CD4-positive, alpha-beta T cell treated with Interleukin-15 for 1 hour (primary cell): ENCODE results near the gene VCPKMT.
A peak's percentile ranks its signal among the peaks of the same experiment; 100 is the strongest.
"Not testable (repeated sequence)": the region's sequence is repeated elsewhere in the genome, so short reads cannot be mapped to it uniquely, and the experiment has no call there.

Experiments used
- DNase-seq: peaks from one replicate; pipeline ENCODE4 v3.0.0-alpha.2; 2020

The VCPKMT gene

DNA sequence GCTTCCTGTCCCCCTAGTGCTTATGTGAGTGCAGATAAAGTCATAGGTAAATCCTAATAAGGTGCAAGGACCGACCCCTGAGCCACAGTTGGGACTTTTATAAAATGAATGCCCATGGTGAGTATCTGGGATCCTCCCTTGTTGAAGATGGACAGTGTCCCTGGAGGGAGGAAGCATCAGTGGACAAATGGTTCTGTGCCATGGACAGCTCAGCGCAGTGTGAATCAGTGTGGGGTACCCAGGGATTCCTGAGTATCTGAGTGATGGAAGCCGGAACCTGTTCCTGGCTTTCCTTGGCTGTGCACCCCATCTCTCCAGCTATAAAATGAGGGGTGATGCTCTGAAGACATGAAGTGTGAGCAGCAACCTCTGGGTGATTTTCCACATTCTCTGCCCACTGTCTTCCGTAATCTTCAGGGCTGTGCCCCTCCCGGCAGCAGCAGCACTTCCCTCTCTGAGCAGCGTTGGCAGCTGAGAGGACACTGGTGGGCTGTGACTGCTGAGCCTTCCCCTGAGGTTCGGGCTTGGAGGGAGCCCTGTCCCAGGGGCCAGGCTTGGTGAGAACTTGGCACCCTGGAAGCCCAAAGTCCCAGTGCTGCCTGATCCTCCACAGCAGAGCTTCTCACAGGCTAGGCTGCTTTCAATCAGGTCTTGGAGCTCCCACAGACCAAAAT, 25.0 kb downstream of the VCPKMT start:
- no peak for DNase-seq

DNA sequence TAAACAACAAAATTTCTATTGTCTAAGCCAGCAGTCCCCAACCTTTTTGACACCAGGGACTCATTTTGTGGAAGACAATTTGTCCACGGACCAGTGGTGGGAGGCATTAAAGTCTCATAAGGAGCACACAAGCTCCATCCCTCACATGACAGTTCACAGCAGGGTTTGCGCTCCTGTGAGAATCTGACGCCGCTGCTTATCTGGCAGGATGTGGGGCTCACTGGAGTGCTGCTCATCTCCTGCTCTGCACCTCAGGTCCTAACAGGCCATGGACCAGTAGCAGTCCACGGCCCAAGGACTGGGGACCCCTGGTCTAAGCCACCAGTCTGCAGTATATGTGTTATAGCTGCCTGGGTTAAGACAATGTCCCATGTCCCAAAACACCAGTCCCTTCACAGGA, 27.2 kb downstream of the VCPKMT start:
- no peak for DNase-seq

DNA sequence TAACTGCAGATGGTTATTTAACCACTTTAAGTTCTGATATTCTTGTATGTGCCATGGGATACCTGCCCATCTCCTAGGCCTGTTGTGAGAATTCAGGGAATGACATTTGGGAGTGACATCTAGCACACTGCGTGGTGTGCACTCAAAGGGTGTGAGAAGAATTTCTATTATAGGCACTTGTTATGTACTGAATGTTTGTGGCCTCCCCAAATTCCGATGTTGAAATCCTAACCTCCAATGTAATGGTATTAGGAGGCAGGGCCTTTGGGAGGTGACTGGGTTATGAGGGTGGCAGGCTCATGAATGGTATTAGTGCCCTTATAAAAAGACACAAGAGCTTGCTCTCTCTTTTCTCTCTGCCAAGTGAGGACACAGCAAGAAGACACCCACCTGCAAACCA, 27.6 kb downstream of the VCPKMT start:
- no peak for DNase-seq

DNA sequence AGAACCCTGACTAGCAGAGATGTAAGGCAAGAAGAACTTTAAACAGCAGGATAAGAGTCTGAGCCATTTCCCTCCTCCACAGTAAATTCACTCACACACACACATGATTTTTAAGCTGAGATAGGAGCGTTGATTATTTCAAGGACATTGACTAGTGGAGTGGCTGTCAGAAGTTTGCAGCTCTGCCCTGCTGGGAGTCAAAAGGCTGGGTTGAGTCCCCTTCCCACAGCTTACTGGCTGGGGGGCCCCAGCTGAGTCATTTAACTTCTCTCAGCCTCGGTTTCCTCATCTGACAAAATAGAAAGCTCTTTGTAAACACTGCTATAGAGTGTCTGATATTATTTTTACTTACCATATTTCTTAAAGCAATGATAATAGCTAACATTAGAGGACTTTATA, 28.3 kb downstream of the VCPKMT start:
- no peak for DNase-seq

DNA sequence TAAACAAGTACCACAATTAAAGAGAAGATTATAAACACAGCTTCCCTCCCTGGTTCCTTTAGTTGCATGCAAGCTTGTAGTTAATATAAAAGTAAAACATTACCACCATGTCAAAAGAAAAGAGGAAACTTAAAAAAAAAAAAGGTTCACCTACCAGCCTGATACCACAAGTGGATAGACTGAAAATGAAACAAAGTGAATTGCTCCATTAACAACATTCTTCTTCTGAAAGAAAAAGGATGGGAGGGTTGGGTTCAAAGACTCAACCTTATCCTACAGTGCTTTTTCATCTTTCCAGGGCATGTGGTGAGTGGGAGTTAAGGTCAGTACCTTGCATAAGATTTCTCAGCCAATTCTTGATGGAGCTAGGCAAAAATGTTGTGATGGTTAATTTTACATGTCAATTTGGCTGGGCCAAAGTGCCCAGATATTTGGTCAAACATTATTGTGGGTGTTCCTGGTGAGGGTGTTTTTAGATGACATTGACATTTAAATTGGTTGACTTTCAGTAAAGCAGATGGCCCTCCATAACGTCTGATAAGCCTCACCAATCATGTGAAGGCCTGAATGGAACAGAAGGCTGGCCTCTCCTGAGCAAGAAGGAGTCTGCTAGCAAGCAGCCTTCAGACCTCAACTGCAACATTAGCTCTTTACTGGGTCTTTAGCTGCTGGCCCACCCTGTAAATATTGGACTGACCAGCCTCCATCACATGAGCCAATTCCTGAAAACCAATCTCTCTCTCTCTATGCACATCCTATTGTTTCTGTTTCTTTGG, 28.8 kb downstream of the VCPKMT start:
- DNase-seq, result no peak

DNA sequence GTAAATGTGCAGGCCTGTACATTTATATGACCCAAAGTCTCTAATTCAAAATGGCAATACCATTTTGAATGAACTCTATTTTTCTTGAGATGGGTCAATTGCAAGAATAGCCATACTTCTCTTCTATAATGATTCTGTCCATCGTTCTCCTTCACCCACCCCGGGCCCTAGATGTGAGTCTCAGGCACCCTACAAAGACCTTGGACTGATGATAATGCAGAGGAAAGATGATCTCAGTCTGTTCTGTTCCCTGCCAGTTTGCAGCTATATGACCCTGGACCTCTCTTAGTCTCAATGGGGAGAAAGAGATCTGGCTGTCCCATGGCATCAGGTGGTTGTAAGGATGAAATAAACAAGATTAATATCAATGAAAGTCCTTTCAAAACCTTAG, 30.1 kb downstream of the VCPKMT start:
- DNase-seq, result no peak

DNA sequence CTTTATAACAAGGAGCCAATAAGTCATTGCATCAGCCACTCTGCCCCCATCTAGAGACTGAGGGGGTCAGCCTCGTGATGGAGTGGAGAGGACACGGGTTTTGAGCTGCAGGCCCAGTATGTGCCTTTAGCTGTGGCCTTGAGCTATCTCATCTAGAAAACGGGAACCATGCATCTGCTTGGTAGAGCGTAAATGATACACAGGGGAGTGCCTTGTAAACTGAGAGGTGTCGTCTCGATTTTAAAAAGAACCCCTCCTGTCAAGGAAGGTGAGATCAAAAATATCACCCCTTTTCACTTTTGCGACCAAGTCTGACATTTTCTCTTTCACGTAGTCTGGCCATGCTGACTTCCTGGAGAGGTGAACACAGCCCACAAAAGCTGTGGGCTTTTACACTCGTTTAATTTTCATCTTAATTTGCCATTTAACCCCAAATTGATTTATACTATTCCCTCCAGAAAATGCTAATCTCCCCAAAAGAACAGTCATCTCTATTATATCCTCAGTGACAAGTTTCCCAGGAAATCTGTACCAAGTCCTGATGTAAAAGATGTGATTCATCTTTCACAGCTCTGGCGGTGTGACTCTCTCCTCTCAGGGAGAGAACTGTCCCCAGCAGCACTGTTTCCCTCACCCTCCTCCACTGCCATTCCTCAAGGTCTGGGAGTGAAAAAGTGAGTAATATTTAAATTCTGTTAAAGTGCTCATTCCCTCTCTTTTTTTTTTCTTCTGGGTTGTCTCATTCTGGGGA, 30.6 kb downstream of the VCPKMT start:
- DNase-seq, result peak; percentile 57

DNA sequence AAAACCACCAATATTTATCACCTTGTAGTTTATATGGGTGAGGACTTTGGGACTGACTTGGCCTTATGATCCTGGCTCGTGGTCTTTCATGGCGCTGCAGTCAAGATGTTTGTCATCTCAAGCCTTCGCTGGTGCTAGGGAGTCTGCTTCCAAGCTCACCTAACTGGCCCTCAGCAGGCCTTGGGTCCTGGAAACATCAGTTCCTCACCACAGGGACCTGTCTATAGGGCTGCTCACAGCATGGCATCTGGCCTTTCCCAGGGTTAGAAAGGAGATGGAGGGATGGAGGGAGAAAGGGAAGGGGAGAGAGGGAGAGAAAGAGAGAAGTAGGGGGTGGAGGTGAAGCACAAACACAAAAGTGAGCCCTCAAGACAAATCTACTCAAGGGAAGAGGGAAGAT, 31.7 kb downstream of the VCPKMT start:
- DNase-seq, result no peak

DNA sequence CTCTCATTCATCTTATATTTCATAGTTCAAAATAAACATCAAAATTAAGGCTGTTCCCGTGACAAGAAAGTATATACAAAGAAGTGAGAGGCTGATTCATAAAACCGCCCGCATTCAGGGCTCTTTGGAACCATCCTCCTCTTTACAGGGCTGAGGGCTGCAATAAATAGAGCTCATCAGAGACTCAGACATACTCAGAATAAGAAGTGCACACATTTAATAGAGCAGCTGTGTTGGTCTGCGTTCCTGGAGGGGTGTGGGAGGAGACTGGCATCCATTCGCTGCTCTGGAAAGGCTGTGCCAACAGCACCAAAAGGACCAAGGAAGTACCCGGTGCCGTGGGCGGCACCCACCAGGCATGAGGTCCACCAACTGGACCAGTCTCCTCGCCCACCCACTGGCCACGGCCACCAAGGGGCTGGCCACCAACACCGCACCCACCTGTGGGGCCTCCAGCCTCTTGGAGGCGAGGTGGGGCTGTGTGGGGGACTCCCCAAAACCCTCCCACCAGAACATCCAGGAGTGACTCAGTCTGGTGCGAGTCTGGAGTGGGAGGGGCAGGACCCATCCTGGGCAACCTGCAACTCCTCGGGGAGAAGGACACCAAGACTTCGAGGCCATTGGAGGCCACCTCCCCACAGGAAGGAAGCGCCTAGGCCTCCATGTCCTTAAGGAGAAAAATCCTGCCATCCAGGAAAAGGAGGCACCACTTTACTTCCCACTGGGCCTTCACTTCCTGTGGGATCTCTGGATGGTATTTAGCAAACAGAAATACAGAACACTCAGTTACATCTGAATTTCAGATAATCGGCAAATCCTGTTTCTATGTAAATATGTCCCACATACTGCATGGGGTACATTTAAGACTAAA, 32.7 kb downstream of the VCPKMT start:
- DNase-seq, result peak; percentile 42

DNA sequence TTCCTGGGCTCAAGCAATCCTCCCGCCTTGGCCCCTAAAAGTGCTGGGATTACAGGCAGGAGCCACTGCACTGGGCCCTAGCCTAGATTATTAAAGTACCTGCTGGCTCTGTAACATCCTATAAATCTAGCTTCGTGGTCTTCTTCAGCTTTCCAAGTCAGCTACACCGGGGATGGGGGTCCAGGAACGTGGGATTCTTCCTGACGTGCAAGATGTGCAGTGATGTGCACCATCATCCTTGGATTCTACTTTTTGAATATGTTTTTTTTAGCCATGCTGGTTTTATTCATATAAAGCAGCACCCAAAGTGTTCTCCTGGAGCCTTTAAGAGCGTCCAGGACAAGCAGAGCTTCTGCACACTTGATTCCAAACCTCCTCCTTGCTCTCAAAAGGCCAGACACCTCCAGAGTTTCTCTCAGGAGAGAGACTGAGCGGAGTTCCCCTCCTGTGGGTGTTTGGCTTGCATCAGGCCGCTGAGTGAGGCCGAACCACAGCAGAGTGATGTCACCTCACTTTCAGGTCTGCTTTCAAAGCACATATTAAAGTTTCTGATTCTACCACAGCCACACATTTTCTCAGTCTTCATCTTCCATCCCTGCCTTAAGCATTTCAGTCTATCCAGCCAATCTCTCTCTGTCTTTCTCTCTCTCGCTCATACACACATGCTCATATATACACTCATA, 33.4 kb downstream of the VCPKMT start:
- peak; percentile 88 for DNase-seq

DNA sequence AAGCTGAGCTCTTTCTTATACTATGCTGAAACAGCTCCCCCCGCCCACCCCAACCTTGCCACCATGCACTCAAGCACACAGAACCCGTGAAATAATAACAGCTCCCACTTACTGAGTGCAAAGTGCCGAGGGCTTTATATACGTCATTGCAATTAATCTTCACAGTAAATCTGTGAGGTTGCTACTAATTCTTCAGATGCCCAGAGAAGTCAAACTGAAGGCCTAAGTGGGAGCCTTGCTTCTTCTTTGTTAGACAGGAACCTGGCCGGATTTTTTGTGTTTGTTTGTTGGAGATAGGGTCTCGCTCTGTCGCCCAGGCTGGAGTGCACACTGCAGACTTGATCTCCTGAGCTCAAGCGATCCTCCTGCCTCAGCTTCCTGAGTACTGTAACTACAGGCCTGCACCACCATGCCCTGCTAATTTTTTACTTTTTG, 34.0 kb downstream of the VCPKMT start:
- DNase-seq, result peak; percentile 72

DNA sequence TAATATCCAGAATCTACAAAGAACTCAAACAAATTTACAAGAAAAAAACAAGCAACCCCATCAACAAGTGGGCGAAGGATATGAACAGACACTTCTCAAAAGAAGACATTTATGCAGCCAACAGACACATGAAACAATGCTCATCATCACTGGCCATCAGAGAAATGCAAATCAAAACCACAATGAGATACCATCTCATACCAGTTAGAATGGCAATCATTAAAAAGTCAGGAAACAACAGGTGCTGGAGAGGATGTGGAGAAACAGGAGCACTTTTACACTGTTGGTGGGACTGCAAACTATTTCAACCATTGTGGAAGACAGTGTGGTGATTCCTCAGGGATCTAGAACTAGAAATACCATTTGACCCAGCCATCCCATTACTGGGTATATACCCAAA, 37.3 kb downstream of the VCPKMT start:
- DNase-seq, result not testable (repeated sequence)

DNA sequence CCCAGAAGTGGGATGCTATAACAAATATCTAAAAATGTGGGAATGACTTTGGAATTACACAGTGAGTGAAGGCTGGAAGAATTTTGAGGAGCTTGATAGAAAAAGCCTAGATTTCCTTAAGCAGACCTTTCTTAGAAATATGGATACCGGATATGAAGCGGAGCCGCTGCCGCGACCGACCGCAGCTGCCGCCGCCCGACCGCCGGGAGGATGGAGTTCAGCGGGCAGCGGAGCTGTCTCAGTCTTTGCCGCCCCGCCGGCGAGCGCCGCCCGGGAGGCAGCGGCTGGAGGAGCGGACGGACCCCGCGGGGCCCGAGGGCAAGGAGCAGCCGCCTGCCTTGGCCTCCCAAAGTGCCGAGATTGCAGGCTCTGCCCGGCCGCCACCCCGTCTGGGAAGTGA, 42.7 kb downstream of the VCPKMT start:
- not testable (repeated sequence) for DNase-seq

DNA sequence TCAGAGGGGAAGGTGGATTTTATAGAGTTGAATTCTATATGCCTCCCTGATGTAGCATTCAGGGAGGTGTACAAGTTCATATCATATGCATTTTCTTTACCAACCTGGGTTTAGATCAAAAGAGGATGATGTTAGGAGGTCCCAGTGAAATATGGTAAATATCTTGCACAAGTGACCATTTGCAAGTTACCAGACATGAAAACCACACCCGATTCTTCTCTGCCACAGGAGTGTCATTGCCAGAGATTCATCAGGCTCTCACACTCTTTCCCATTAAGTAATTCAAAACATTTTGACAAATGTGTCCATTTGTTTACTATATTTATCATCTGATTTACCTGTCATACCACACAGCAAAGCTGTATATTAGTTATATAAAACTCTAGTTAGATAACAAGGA, 44.0 kb downstream of the VCPKMT start:
- DNase-seq, result no peak

DNA sequence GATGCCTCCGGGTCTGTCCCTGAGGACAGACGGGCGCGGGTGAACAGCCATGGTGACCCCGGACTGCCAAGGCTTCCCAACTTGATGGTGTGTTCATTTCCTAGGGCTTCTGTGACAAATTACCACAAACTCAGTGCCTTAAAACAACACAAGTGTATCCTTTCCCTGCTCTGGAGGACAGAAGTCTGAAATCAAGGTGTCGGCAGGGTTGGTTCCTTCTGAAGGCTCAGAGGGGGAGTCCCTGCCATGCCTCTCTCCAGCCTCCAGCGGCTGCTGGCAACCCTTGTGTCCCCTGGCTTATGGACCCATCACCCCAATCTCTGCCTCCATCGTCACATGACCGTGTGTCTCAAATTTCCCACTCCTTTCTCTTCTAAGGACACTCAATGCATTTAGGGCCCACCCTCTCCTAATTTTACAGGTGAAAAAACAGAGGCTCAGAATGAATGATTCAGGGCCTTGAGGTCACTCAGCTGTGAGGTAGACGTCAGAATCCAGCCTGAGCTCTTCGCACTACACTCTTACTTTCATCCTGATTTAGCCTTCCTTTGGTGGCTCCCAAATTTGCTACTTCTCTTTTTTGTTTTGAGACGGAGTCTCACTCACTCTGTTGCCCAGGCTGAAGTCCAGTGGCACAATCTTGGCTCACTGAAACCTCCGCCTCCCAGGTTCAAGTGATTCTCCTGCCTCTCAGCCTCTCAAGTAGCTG, 45.4 kb downstream of the VCPKMT start:
- no peak for DNase-seq

DNA sequence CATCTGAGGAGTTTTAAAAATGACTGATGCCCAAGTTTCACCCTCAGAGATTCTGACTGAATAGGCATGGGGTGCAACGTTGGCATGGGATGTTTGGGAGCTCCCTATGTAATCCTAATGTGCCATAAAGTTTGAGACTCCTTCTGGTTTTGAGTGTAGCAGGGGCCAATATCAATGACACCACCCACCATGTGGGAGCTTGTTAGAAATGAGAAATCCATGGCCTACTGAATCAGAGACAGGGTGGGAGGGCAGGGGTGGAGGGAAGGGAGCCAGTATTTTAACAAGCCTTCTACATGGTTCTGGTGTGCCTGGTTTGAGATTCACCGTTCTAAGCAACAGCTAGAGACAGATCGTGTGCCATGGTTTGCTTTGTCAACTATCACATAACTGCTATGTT, 46.1 kb downstream of the VCPKMT start:
- DNase-seq, result no peak

DNA sequence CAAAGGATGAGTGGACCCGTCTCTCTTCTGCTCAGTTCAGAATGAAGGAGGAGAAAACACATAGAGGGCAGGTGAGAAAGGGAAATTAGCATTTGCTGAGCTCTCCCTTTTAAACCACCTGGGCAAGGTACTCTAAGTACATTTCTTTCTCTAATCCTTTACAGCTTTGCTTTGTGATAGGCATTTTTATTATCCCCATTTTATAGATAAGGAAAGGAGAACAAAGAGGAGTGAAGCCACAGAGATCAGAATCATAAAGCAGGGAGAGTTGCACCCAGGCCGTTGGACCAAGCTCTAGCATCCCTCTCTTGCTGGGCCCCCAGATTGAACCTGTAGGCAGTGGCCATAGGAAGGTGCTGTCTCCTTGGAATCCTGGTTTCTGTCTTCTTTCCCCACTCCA, 47.0 kb downstream of the VCPKMT start:
- no peak for DNase-seq

DNA sequence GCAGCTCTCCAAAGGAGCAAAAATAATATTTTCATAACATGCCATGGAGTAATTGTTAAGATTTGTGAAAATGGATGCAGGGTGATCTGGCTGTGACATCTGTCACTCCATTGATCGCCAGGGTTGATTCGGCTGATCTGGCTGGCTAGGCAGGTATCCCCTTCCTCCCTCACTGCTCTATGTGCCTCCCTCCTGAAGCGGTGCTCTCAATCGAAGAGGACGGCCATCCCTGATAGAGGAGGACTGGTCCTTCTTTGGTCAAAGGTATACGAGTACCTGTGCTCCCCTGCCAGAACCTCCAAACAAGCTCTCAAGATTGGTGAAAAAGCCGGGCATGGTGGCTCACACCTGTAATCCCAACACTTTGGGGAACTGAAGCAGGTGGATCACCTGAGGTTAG, 47.9 kb downstream of the VCPKMT start:
- no peak for DNase-seq

DNA sequence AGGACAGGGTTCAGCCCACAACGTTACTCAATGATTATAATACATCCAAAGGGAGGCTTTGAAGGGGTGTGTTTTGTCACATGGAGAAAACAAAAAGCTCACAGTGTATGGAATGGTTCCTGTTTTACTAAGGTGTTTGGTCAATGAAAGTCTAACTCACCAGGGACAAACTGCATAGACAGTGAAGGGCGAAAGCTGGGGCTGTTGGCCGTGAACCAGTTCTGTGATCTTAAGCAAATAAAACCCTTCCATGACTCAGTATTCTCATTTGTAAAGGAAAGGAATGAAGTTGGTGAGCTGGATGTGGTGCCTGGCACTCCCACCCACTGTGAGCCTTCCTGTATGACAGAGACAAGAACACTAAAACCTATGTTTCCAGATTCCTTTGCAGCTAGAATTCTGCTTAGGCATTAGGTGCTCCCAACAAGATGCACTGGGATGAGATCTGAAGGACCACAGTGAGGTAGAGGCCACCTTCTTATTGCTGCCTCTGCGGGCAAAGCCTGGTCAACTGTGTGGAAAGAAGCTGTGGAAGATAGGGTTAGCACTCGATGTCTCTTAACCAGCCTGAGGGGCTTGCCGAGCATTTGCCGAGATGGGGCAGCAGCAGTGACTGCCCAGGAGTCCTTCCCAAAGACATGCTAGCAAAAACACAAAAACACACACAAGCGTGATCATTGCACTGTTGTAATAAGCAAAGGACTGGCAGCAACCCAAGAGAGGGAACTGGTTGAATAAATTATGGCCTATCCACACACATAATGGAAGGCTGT, 48.5 kb downstream of the VCPKMT start:
- DNase-seq, result no peak

DNA sequence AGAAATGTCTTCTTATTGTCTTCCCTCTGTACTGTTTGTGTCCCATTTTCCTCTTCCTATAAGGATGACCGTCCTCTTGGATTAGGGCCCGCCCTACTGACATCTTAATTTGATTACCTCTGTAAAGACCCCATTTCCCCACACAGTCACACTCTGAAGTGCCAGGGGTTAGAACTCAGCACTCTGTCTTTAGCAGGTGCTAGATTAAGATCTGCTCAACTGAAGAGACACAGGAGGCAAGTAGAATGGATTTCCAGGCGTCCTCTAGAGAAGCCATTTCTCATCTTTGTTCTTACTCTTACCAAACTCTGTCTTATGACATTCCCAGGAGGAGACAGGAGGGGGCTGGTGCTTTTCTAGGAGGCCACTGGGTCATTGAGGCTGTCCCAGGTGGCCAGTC, 50.8 kb downstream of the VCPKMT start:
- DNase-seq, result no peak

DNA sequence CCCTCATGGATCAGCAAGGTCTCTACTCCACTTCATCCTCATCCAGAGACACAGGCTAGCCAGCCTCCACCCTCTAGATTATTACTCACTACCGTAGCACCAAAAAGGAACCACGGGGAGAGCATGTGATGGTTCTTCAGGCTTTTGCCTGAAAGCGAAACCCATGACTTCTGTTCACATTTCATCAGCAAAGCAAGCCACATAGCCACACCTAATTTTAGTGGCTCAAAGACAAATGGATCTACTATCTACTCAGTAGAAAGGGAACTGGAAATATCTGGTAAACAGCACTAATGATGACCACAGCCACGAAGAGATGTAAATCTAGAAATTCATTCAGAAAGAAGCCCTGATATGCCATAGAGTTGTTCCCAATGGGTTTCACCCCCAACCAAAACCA, 51.4 kb downstream of the VCPKMT start:
- peak; percentile 81 for DNase-seq
